ENCODE data around the gene NFKBIB. TPM values are rescaled to one million over a fixed set of nuclear protein-coding genes. Genes with fewer than 3 reads are reported as not detected.

NFKBIB gene
- total and polyA plus RNA-seq, 10 donors, result 18.1 to 33.5 (median 23.1) TPM

GRCh38 chr19:38919837-38920601 is 20.2 kb downstream of the NFKBIB start:
- intact Hi-C loops (cut with DNase I; ENCODE audit: low total_unique reads), result no loop called here
- Histone ChIP-seq H3K4me3 (no peak overlapping the region), H3K4me1 (peaks cover 0 to 5% (median 0%) of the 10 kb centered on the region in 6 donors), H3K27me3 (replicated peaks in 1 of 7) (no peaks in the 10 kb centered on the region), H3K36me3 (peaks cover 0 to 55% (median 28%) of the 10 kb centered on the region in 6 donors), H3K27ac (no peak overlapping the region), H3K9me3 (no peaks in the 10 kb centered on the region)
- peak; percentile 56 for DNase-seq
- WGBS, 5 donors, result 65 to 80% (median 75%) methylated on average over 21 of the region's 21 CpGs
- TF ChIP-seq CTCF (IDR thresholded peaks at IDR 0.05 in 8 of 11, conservative IDR thresholded peaks at IDR 0.05 in 3 of 11) (no peak), POLR2A (IDR thresholded peaks at IDR 0.05) (no peak), POLR2AphosphoS5 (IDR thresholded peaks at IDR 0.05) (no peak)

GRCh38 chr19:38920602-38921419 is 21.0 kb downstream of the NFKBIB start:
- H3K36me3 ChIP-seq, result peaks cover 0 to 55% (median 33%) of the 10 kb centered on the region in 6 donors
- intact Hi-C loops (cut with DNase I; ENCODE audit: low total_unique reads), result no loop called here
- H3K4me1 ChIP-seq, result peaks cover 0 to 6% (median 0%) of the 10 kb centered on the region in 6 donors
- WGBS, 5 donors, result 77 to 86% (median 82%) methylated on average over 11 to 14 of the region's 14 CpGs
- H3K27me3 ChIP-seq (replicated peaks in 1 of 7), result no peaks in the 10 kb centered on the region
- no peak overlapping the region for H3K27ac ChIP-seq
- H3K4me3 ChIP-seq, result no peak overlapping the region
- DNase-seq, result peak; percentile 70
- TF ChIP-seq POLR2AphosphoS5 (IDR thresholded peaks at IDR 0.05) (no peak), CTCF (IDR thresholded peaks at IDR 0.05 in 8 of 11, conservative IDR thresholded peaks at IDR 0.05 in 3 of 11) (no peak), POLR2A (IDR thresholded peaks at IDR 0.05) (no peak)
- H3K9me3 ChIP-seq, result no peaks in the 10 kb centered on the region

- Histone ChIP-seq H3K9me3 (no peaks in the 10 kb centered on the region), H3K4me3 (no peak overlapping the region), H3K27ac (no peak overlapping the region), H3K27me3 (replicated peaks in 1 of 7) (no peaks in the 10 kb centered on the region), H3K4me1 (peaks cover 0 to 9% (median 0%) of the 10 kb centered on the region in 6 donors), H3K36me3 (peaks cover 0 to 56% (median 33%) of the 10 kb centered on the region in 6 donors)
- intact Hi-C loops (cut with DNase I; ENCODE audit: low total_unique reads), result no loop called here
- no peak for TF ChIP-seq CTCF (IDR thresholded peaks at IDR 0.05 in 8 of 11, conservative IDR thresholded peaks at IDR 0.05 in 3 of 11)
- no peak for TF ChIP-seq POLR2AphosphoS5 (IDR thresholded peaks at IDR 0.05)
- no peak for TF ChIP-seq POLR2A (IDR thresholded peaks at IDR 0.05)
- DNase-seq, result peak; percentile 66
- WGBS, 5 donors, result 82 to 95% (median 94%) methylated on average over 15 to 20 of the region's 20 CpGs
These were observed 21.9 kb downstream of the NFKBIB start for GRCh38 chr19:38921420-38922274.

Data from spleen (tissue), 11 donors.